Measurements from ENCODE around the gene CERT1. TPM values are rescaled to one million over a fixed set of nuclear protein-coding genes. Genes with fewer than 3 reads are reported as not detected.

CERT1 gene
- total RNA-seq, 4 donors from 2014 or later = 28.5 to 45.3 (median 35.8) TPM

DNA sequence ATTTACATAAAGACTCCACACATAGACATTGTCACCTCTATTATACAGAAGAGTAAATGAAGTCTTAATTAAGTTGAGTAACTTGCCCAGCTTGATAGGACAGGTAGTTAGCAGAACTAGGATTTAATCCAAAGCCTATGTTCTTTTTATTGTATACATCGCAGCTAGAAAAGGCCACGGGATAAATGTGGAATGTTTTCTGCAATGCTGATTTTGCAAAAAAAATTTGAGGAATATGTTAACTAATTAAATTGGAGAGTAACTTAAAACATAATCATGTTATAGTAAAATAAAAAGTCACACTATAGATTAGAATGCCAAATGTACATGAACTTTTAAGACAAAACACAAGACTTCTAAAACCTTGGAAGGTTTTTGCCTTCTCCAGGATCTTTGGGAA lies 41.3 kb upstream of the CERT1 start:
- no peak overlapping the region for H3K4me3 ChIP-seq
- intact Hi-C loops (cut with DNase I) = no loop called here
- H3K27ac ChIP-seq (replicated peaks in 1 of 4) = no peak overlapping the region
- TF ChIP-seq EP300 (IDR thresholded peaks at IDR 0.05) = no peak
- TF ChIP-seq, protein P1, sequence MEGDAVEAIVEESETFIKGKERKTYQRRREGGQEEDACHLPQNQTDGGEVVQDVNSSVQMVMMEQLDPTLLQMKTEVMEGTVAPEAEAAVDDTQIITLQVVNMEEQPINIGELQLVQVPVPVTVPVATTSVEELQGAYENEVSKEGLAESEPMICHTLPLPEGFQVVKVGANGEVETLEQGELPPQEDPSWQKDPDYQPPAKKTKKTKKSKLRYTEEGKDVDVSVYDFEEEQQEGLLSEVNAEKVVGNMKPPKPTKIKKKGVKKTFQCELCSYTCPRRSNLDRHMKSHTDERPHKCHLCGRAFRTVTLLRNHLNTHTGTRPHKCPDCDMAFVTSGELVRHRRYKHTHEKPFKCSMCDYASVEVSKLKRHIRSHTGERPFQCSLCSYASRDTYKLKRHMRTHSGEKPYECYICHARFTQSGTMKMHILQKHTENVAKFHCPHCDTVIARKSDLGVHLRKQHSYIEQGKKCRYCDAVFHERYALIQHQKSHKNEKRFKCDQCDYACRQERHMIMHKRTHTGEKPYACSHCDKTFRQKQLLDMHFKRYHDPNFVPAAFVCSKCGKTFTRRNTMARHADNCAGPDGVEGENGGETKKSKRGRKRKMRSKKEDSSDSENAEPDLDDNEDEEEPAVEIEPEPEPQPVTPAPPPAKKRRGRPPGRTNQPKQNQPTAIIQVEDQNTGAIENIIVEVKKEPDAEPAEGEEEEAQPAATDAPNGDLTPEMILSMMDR (IDR thresholded peaks at IDR 0.05) = no peak
- no peak for TF ChIP-seq POLR2AphosphoS5 (IDR thresholded peaks at IDR 0.05)
- TF ChIP-seq POLR2A (IDR thresholded peaks at IDR 0.05; ENCODE audit: low read depth) = no peak
- peaks cover 12 to 47% (median 28%) of the 10 kb centered on the region in 4 donors for H3K36me3 ChIP-seq
- DNase-seq (ENCODE audit: extremely low spot score) = no peak
- no peaks in the 10 kb centered on the region for H3K27me3 ChIP-seq
- H3K4me1 ChIP-seq = no peaks in the 10 kb centered on the region
- WGBS = 98% methylated on average over 2 of the region's 2 CpGs
- H3K9me3 ChIP-seq = no peaks in the 10 kb centered on the region

DNA sequence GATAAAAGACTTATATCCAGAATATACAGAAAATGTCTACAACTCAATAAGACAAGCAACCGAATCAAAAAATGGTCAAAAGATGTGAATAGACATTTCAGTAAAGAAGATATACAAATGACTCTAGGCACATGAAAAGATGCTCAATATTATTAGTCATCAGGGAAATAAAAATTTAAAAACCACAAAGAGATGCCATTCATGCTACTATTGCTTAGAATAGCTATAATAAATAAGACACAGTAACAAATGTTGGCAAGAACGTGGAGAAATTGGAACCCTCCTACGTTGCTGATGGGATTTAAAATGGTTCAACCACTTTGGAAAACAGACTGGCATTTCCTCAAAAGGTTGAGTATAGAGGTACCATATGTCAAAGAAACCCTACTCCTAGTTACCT lies 40.0 kb upstream of the CERT1 start:
- H3K27me3 ChIP-seq = no peaks in the 10 kb centered on the region
- 85% methylated on average over 3 of the region's 3 CpGs for WGBS
- H3K36me3 ChIP-seq = peaks cover 12 to 35% (median 23%) of the 10 kb centered on the region in 4 donors
- H3K27ac ChIP-seq (replicated peaks in 1 of 4) = no peak overlapping the region
- H3K4me3 ChIP-seq = no peak overlapping the region
- intact Hi-C loops (cut with DNase I) = no loop called here
- no peaks in the 10 kb centered on the region for H3K4me1 ChIP-seq
- DNase-seq (ENCODE audit: extremely low spot score) = no peak
- TF ChIP-seq, protein P1 (IDR thresholded peaks at IDR 0.05) = no peak
- no peak for TF ChIP-seq POLR2AphosphoS5 (IDR thresholded peaks at IDR 0.05)
- no peak for TF ChIP-seq POLR2A (IDR thresholded peaks at IDR 0.05; ENCODE audit: low read depth)
- TF ChIP-seq EP300 (IDR thresholded peaks at IDR 0.05) = no peak
- no peaks in the 10 kb centered on the region for H3K9me3 ChIP-seq

DNA sequence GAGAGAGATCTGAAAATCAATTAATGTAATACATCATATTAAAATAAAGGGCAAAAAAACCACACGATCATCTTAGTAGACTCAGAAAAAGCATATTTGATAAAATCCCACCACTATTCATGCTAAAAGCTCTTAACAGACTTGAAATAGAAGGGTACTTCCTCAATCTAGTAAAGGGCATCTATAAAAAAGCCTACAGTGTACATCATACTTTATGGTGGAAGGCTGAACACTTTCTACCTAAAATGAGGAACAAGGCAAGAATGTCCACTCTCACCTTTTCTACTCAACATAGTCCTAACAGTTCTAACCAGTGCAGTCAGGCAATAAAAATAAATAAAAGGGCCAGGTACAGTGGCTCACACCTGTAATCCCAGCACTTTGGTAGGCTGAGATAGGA lies 39.2 kb upstream of the CERT1 start:
- Histone ChIP-seq H3K36me3 (peaks cover 12 to 29% (median 23%) of the 10 kb centered on the region in 4 donors), H3K4me3 (no peak overlapping the region), H3K27ac (replicated peaks in 1 of 4) (no peak overlapping the region), H3K27me3 (no peaks in the 10 kb centered on the region), H3K4me1 (no peaks in the 10 kb centered on the region), H3K9me3 (no peaks in the 10 kb centered on the region)
- WGBS = 100% methylated on average over 1 of the region's 1 CpG
- DNase-seq (ENCODE audit: extremely low spot score) = no peak
- intact Hi-C loops (cut with DNase I) = no loop called here
- TF ChIP-seq POLR2AphosphoS5 (IDR thresholded peaks at IDR 0.05) (no peak), POLR2A (IDR thresholded peaks at IDR 0.05; ENCODE audit: low read depth) (no peak), EP300 (IDR thresholded peaks at IDR 0.05) (no peak)
- TF ChIP-seq, protein P1 (IDR thresholded peaks at IDR 0.05) = no peak

DNA sequence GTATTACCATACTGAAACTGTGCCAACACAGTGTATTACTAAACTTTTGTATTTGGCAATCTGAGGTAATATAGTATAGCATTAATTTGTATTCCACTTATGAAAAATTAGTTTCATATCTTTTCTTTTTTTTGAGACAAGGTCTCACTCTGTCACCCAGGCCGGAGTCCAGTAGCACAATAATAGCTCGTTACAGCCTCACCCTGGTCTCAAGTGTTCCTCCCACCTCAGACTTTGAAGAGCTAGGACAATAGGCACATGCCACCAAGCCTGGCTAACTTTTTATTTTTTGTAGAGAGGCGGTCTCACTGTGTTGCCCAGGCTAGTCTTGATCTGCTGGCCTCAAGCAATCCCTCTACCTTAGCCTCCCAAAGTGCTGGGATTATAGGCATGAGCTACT lies 36.4 kb upstream of the CERT1 start:
- Histone ChIP-seq H3K27ac (replicated peaks in 1 of 4) (no peak overlapping the region), H3K4me1 (peaks cover 0 to 6% (median 0%) of the 10 kb centered on the region in 4 donors), H3K27me3 (no peaks in the 10 kb centered on the region), H3K36me3 (peaks cover 0 to 15% (median 10%) of the 10 kb centered on the region in 4 donors), H3K9me3 (no peaks in the 10 kb centered on the region), H3K4me3 (no peak overlapping the region)
- WGBS = 94% methylated on average over 3 of the region's 3 CpGs
- DNase-seq (ENCODE audit: extremely low spot score) = no peak
- TF ChIP-seq POLR2A (IDR thresholded peaks at IDR 0.05; ENCODE audit: low read depth) (no peak), EP300 (IDR thresholded peaks at IDR 0.05) (no peak), POLR2AphosphoS5 (IDR thresholded peaks at IDR 0.05) (no peak)
- TF ChIP-seq, protein P1 (IDR thresholded peaks at IDR 0.05) = no peak
- intact Hi-C loops (cut with DNase I) = no loop called here

DNA sequence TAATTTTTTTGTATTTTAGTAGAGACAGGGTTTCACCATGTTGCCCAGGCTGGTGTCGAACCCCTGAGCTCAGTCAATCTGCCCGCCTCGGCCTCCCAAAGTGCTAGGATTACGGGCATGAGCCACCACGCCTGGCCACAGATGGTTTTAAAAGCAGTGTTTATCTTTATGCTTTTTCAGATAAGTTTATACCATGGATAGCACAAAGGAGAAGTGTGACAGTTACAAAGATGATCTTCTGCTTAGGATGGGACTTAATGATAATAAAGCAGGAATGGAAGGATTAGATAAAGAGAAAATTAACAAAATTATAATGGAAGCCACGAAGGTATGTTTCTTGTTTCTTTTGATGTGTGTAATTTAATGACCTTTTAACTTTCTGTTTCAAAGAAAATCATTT lies 35.4 kb upstream of the CERT1 start:
- no peak overlapping the region for H3K4me3 ChIP-seq
- DNase-seq (ENCODE audit: extremely low spot score) = no peak
- no peaks in the 10 kb centered on the region for H3K9me3 ChIP-seq
- no peaks in the 10 kb centered on the region for H3K27me3 ChIP-seq
- H3K36me3 ChIP-seq = peaks cover 0 to 10% (median 4%) of the 10 kb centered on the region in 4 donors
- peaks cover 0 to 6% (median 0%) of the 10 kb centered on the region in 4 donors for H3K4me1 ChIP-seq
- TF ChIP-seq POLR2AphosphoS5 (IDR thresholded peaks at IDR 0.05) = no peak
- no peak for TF ChIP-seq POLR2A (IDR thresholded peaks at IDR 0.05; ENCODE audit: low read depth)
- no peak for TF ChIP-seq EP300 (IDR thresholded peaks at IDR 0.05)
- TF ChIP-seq, protein P1 (IDR thresholded peaks at IDR 0.05) = no peak
- intact Hi-C loops (cut with DNase I) = no loop called here
- WGBS = 95% methylated on average over 6 of the region's 6 CpGs
- H3K27ac ChIP-seq (replicated peaks in 1 of 4) = no peak overlapping the region

All from esophagus muscularis mucosa (tissue), 4 donors.